Activated T-cell treated with anti-CD3 and anti-CD28 coated beads for 1 hour (primary cell): ENCODE results near the gene HHAT.
A peak's percentile ranks its signal among the peaks of the same experiment; 100 is the strongest.

Experiments used
- DNase-seq: peaks from one replicate; pipeline ENCODE4 v3.0.0-alpha.2; 2020; ENCODE audit warnings: low read depth

HHAT gene

GRCh38 chr1:210328746-210329503 is at the start of gene HHAT:
HHAT (plus strand) TSS chr1:210328902; CDS start chr1:210348976, 20,074 bp downstream.
- DNase-seq, result peak; percentile 34

GRCh38 chr1:210280221-210280620 is 48.5 kb upstream of the HHAT start:
- DNase-seq, result no peak

- DNase-seq, result no peak
Observed at GRCh38 chr1:210288116-210288515, 40.6 kb upstream of the HHAT start.

- DNase-seq, result no peak
Observed at GRCh38 chr1:210289248-210289647, 39.5 kb upstream of the HHAT start.

- DNase-seq, result no peak
Observed at GRCh38 chr1:210291081-210291764, 37.5 kb upstream of the HHAT start.

GRCh38 chr1:210291786-210292230 is 36.9 kb upstream of the HHAT start:
- no peak for DNase-seq

GRCh38 chr1:210292231-210292871 is 36.4 kb upstream of the HHAT start:
- peak; percentile 10 for DNase-seq

- no peak for DNase-seq
Observed at GRCh38 chr1:210293171-210293607, 35.5 kb upstream of the HHAT start.

GRCh38 chr1:210294999-210295745 is 33.5 kb upstream of the HHAT start:
- no peak for DNase-seq

GRCh38 chr1:210296682-210297081 is 32.0 kb upstream of the HHAT start:
- DNase-seq, result no peak

GRCh38 chr1:210298296-210298695 is 30.4 kb upstream of the HHAT start:
- DNase-seq, result no peak

- no peak for DNase-seq
Observed at GRCh38 chr1:210298936-210299335, 29.8 kb upstream of the HHAT start.

GRCh38 chr1:210299501-210299900 is 29.2 kb upstream of the HHAT start:
- DNase-seq, result no peak

- no peak for DNase-seq
Observed at GRCh38 chr1:210300923-210301614, 27.6 kb upstream of the HHAT start.

GRCh38 chr1:210301615-210302000 is 27.1 kb upstream of the HHAT start:
- DNase-seq, result no peak

GRCh38 chr1:210302501-210302900 is 26.2 kb upstream of the HHAT start:
- DNase-seq, result no peak

- DNase-seq, result no peak
Observed at GRCh38 chr1:210303391-210303790, 25.3 kb upstream of the HHAT start.

- no peak for DNase-seq
Observed at GRCh38 chr1:210310562-210311153, 18.0 kb upstream of the HHAT start.

GRCh38 chr1:210311726-210312493 is 16.8 kb upstream of the HHAT start:
- no peak for DNase-seq

GRCh38 chr1:210313046-210313595 is 15.6 kb upstream of the HHAT start:
- DNase-seq, result no peak
